Thoracic aorta endothelial cell (primary cell): ENCODE data around the gene PRKAA1. TPM values are rescaled to one million over a fixed set of nuclear protein-coding genes. Genes with fewer than 3 reads are reported as not detected.

Experiments
- small RNA-seq: library from RNA; depleted of rRNA; stranded (forward); fragments of <200 nt; gene quantifications from one replicate; pipeline ENCODE3, GENCODE V24; 2012
- total RNA-seq: library from RNA; depleted of rRNA; stranded (reverse); fragments of >200 nt; gene quantifications from 2 replicates; pipeline ENCODE4 v1.2.3, GENCODE V29; 2012

Gene PRKAA1
- total RNA-seq: 168 and 170 TPM in 2 replicates

GRCh38 chr5:40798012-40798800, at the start of gene PRKAA1:
PRKAA1 (minus strand) TSS chr5:40798374; CDS start chr5:40798189, 185 bp downstream.

DNA sequence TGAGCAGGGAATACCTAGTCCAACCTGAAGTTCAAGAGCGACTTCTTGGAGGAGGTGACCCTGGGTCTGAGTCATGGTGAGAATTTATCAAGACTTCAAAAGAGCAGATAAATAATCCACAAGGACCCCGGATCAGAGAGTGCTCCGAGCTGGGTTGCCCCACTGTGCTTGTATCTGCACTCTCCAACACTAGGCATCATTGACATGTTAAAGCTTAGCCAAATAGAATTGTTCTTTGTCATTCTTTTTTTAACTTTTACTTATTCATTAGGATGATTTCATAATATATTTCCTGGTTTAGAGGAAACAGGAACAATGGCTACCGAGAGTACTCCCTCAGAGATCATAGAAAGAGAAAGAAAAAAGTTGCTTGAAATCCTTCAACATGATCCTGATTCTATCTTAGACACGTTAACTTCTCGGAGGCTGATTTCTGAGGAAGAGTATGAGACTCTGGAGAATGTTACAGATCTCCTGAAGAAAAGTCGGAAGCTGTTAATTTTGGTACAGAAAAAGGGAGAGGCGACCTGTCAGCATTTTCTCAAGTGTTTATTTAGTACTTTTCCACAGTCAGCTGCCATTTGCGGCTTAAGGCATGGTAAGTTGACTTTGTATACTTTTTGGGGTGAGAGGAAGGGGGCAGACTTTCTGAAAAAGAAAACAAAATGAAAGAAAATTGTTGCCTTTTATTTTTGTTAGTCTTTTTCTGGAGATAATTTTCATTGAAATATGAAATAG, 43.1 kb upstream of the PRKAA1 start, which contains the start of gene CARD6:
TSS of gene CARD6 (plus strand) at position 300 of the 738 bp plus-strand sequence. CDS start at position 316, 16 bp downstream.

GRCh38 chr5:40834849-40835787, 36.9 kb upstream of the PRKAA1 start, which contains the start of gene RPL37:
RPL37 (minus strand) TSS chr5:40835222; CDS start chr5:40835185, 37 bp downstream.

GRCh38 chr5:40755407-40756365, 42.5 kb downstream of the PRKAA1 start, which contains the start of gene TTC33:
TTC33 (minus strand) TSS chr5:40755961; CDS start chr5:40747018, 8,943 bp downstream.

Small RNA genes within 50 kb of the gene (small RNA-seq; reads per million reads assigned to genes)
- gene RF00191: not detected
- gene SNORD72: 12.1 reads per million, percentile 93 among the genes with 10 or more reads in this experiment

Other genes starting within 250 kb of the PRKAA1 start
- 94.7 and 114 TPM in 2 replicates for gene PTGER4, start 118.5 kb downstream of the PRKAA1 start, total RNA-seq
- 18.6 and 23.9 TPM in 2 replicates for gene TTC33, start 42.4 kb downstream of the PRKAA1 start, total RNA-seq
- 172 and 319 TPM in 2 replicates for gene RPL37, start 36.8 kb upstream of the PRKAA1 start, total RNA-seq
- 44.7 and 45.9 TPM in 2 replicates for gene CARD6, start 43.0 kb upstream of the PRKAA1 start, total RNA-seq
- gene C7, start 111.1 kb upstream of the PRKAA1 start, total RNA-seq: 1.7 TPM in 1 of 2 replicates, not detected in the other